NB4 (cell line): Measurements from ENCODE around the gene ZNF692.

Experiments
- POLR2A ChIP-seq: IDR thresholded peaks from 2 replicates; pipeline ENCODE4 v1.6.1; 2011; ENCODE audit warnings: mild to moderate bottlenecking; ENCODE audit not compliant: insufficient read length; ENCODE audit errors: extremely low read depth
- TF ChIP-seq, protein P1 (sequence below): IDR thresholded peaks from one replicate; pipeline ENCODE4 v1.5.1; 2012; ENCODE audit warnings: low read depth, low read length

DNA sequence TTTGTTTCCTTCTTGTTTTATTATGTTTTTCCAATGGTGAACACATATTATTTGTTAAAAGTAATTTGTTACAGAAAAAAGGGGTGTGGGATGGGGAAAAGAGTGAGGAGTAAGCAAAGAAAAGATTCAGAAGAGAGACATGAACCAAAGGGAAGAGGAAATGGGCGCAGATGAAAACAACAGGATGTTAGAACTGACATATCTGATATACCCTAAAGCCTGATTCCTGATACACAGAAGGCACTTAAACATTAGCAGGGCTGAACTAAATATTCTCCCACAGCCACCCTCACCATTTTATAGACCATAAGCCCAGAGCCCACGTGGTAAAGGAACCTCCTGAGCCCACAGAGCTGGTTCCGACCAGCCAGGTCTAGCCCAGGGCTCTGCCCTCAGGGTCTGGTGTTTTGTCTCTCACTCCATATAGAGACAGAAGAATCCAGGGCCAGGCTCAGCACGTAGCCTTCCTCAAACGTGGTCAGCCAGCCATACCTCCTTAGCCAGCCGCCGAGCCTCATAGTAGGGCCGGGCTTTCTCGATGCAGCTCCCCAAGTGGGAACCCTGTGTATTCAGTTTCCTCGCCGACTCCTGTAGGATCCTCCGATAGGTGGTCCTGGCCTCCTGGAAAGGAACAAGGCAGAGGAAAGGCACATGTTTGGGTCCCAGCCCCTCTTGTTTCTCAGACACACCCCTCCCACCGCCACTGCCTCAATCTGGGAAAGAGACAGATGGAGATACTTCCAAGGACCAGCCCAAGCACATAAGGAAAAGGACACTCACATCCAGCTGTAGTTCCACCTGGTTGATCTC is 42.6 kb downstream of the ZNF692 start:
- TF ChIP-seq, protein P1, sequence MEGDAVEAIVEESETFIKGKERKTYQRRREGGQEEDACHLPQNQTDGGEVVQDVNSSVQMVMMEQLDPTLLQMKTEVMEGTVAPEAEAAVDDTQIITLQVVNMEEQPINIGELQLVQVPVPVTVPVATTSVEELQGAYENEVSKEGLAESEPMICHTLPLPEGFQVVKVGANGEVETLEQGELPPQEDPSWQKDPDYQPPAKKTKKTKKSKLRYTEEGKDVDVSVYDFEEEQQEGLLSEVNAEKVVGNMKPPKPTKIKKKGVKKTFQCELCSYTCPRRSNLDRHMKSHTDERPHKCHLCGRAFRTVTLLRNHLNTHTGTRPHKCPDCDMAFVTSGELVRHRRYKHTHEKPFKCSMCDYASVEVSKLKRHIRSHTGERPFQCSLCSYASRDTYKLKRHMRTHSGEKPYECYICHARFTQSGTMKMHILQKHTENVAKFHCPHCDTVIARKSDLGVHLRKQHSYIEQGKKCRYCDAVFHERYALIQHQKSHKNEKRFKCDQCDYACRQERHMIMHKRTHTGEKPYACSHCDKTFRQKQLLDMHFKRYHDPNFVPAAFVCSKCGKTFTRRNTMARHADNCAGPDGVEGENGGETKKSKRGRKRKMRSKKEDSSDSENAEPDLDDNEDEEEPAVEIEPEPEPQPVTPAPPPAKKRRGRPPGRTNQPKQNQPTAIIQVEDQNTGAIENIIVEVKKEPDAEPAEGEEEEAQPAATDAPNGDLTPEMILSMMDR: no peak
- no peak for TF ChIP-seq POLR2A
